Transverse colon (tissue), 3 donors: ENCODE measurements around the gene RUFY3.

Experiments
- CTCF ChIP-seq, 5 experiments: fragments of 200-600 bp in 3 of 5; fragments of 450-650 bp in 2 of 5; sonication (generic) in 3 of 5; IDR thresholded peaks; 1 replicate in 2 of 5; 2 replicates in 3 of 5; pipeline ENCODE4 v1.5.1; 2016 to 2017; ENCODE audit warnings: antibody characterized with exemption in 5 of 5, inconsistent platforms in 3 of 5, mild to moderate bottlenecking in 2 of 5, moderate library complexity in 1 of 5
- POLR2A ChIP-seq: fragments of 450-650 bp; IDR thresholded peaks from one replicate; pipeline ENCODE4 v1.6.1; 2016; ENCODE audit warnings: antibody characterized with exemption, mild to moderate bottlenecking, moderate library complexity

GRCh38 chr4:70737409-70737808 lies 15.6 kb downstream of the RUFY3 start:
- no peak for TF ChIP-seq POLR2A
- no peak for TF ChIP-seq CTCF (IDR thresholded peaks at IDR 0.05)
